GM10847 (cell line): ENCODE results near the gene OR4K2.

Experiments
- POLR2A ChIP-seq: IDR thresholded peaks from 2 replicates; pipeline ENCODE4 v1.6.1; 2011; ENCODE audit not compliant: insufficient read length; ENCODE audit errors: extremely low read depth

OR4K2 gene, protein sequence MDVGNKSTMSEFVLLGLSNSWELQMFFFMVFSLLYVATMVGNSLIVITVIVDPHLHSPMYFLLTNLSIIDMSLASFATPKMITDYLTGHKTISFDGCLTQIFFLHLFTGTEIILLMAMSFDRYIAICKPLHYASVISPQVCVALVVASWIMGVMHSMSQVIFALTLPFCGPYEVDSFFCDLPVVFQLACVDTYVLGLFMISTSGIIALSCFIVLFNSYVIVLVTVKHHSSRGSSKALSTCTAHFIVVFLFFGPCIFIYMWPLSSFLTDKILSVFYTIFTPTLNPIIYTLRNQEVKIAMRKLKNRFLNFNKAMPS

DNA sequence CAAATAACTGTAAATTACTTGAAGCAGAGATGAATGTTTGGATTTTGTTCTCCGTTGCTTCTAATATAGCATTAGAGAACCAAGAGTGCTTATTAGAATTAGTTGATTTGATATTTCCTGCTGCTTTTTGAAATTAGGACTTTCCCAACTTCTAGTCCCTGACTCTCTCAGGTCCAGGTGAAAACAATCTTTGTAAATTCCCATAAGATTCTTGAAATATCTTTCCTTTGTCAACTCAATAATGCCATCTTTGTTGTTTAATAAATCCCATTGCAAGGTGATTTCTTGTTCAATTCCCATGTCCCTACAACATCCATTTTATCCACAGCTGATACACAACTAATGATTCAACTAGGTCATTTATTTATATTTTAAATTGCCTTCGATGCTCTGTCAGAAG is at the start of gene OR4K2:
Gene OR4K2 (plus strand): TSS at position 301 of the 400 bp plus-strand sequence. CDS start 1,126 bp downstream, outside the sequence.
- no peak for TF ChIP-seq POLR2A

DNA sequence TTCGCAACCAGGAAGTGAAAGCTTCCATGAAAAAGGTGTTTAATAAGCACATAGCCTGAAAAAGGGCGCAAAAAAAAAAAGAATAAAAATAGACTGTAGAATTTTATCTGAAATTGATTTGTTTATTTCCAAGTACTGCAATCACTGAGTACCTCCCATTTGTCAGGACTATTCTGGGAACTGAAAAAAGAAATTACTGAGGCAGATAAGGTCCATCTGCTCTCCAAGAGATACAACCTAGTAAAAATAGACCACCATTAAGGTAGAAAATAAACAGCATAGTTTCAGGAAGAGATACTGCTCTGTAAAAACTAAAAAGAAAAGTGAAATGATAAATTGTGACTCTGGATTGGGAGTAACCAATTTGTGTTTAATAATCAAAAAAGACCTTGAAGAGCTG is 46.6 kb upstream of the OR4K2 start:
- no peak for TF ChIP-seq POLR2A

DNA sequence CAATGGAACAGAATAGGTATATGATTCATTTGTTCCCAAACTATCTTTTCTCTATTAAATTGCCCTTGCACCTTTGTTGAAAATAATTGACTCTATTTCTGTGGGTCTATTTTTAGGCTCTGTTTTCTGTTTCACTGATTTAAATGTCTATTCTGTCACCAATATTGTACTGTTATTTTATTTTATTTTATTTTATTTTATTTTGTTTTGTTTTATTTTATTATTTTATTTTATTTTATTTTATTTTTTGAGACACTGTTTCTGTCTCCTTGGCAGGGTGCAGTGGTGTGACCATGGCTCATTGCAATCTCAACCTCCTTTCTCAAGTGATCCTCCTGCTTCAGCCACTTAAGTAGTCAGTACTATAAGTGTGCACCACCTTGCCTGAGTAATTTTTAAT is 36.5 kb upstream of the OR4K2 start:
- TF ChIP-seq POLR2A = no peak

DNA sequence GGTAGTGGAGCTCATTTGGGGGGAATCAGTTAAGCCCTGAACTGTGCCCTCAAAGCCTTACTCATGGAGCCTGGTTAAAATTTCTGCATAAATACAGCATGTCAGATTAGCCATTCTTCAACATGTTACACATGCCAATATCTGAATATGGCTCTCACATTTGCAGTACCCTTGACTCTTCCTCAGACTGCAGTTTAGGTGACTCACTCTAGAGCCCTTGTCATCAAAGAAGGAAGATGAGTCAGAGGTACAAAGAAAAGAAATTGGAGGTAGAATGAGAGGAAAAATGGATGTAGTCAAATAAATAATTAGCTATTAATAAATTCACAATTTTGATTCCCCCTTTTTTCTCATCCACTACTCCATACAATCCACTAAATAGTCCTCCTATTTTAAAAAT is 23.6 kb upstream of the OR4K2 start:
- no peak for TF ChIP-seq POLR2A

DNA sequence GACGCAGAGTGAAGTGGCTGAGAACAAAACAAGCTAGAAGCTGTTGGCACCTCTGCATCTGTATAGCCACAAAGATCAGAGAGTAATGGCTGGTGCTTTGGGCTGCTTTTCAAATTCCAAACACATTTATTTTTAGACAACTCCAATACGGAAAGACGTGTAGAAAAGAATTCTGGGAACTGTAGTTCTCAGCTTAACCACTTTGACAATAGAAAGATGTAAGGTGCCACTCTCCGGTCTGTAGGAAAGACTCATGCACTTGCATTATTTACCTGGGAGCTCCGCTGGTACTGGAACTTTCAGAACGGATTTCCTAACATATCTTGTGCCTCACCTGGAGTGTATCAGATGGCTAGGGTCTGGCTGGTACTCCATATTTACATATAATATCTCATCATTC is 1.8 kb upstream of the OR4K2 start:
- no peak for TF ChIP-seq POLR2A

DNA sequence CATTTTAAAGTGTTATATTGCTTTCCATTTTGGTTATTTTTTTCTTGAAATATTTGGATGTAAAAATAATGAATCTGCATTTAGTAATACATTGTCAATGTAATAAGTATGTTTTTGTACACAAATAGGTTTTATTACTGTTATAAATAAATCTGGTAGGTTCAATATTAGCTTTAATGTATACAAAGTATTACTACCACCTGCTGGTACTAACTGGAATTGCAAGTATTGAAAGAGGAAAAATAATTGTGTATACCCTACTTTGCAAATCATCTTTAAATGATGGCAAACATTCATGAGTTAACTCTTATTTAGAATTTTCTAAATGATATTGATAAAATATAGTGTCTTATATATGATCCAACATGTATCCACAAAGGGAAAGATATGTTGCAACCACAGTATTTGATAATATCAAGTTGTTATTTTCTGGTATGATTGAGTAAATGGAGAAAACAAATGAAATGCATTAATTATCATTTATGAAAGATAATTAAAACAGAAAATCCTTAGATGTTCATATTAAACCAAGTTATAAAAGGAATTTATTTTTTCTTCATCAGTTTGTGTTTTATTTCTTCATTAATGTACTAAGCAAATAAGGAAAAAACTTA is 3.2 kb downstream of the OR4K2 start:
- no peak for TF ChIP-seq POLR2A

DNA sequence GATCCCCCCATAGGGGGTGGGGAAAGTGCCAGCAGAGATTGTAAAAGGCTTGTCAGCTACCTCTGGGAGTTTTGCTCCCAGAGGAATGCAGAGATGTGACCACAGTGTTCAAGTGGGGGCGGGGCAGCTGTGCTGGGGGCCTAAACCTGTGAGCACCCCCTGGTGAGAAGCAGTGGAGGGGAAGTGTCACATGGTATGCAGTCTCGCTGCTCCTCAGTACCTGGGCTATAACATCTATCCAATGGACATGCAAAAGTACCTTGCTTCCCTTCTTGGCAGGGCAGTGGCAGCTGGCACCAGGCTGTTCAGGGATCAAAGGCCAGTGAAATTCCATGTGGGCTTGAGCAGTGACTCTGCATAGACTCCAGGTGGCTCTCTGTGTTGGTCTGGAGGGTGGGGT is 20.3 kb downstream of the OR4K2 start:
- TF ChIP-seq POLR2A = no peak

DNA sequence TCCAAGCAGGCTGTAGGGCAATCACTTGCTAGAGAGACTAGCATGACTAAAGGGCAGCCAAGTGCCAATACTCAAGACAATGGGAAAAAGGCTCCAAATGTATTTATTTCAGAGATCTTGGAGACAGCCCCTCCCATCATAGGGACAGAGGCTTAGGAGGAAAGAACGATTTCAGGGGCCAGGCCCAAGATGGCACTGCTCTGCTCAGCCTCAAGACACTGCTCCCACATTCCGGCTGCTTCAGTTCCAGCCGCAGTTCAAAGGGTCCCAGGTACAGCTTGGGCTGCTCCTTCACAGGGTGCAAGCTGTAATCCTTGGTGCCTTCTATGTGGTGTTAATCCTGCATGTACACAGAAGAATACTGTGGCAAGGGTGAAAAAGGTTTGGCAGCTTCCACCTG is 26.1 kb downstream of the OR4K2 start:
- no peak for TF ChIP-seq POLR2A

DNA sequence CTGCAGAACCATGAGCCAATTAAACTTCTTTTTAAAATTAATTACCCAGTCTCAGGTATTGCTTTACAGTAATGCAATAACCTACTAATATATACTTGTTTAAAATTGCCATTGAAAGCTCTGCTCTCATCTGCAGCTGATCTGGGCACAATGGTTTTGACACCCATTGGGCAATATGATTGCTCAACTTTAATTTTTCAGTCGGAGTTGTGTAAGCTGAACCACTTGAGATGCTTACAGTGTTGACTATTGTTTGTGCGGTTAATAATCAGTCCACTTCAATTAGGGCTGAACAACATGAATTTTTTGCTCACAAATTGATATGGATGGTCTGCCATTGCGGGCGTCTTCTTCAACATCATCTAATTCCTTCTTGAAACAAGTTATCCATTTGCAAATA is 27.5 kb downstream of the OR4K2 start:
- TF ChIP-seq POLR2A = no peak

DNA sequence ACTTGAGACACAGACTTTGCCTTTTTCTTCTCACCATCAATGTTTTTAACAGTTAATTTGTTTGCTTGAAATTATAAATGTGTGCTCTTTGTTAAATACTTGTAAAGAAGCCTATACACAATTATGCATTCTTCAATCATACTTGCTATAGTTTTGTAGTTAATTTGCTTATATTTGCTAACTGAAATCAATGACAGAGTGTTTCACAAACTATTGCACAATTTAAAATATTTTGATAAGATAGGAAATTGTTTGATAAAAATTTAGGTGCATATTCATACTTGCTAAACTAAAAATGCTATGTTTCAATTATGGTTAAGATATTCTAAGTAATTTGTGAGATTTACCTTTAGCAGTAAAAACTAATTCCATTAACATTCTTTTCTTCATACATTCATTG is 31.7 kb downstream of the OR4K2 start:
- TF ChIP-seq POLR2A = no peak

DNA sequence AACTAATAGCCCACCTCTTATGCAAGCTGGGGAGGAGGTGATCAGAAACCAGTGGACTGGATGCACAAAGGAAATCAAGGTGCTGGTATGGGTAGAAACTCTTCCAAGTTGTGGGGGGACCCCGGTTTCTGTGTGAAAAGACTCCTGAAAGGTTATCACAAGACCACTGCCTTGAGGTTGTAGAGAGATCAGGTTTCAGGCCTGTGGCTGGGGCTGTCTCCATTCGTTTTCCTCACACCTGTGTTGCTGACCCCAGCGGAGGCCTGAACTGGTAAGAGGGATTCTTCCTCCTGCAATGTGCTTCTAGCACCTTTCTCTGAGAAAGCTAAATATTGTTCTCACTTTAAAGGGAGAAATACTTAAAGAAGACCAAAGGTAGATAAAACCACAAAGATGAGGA is 36.2 kb downstream of the OR4K2 start:
- TF ChIP-seq POLR2A = no peak

DNA sequence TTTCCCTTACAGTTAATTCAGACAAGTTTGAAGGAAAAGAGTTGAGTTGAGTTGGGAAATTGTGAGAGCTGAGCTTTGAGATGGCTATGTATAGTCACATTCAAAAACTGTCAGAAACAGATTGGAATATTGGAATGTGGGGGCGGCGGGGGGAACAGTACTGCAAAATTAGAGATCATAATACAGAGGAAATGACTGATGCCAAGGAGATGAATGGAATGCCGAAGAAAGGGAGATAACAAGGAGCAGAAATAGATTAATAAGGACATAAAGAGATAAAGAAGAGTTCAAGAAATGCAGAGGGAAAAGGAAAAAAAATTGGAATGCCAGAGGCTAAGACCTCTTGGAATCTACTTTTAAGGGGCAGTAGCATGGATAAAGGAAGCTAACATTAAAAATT is 42.3 kb downstream of the OR4K2 start:
- TF ChIP-seq POLR2A = no peak

DNA sequence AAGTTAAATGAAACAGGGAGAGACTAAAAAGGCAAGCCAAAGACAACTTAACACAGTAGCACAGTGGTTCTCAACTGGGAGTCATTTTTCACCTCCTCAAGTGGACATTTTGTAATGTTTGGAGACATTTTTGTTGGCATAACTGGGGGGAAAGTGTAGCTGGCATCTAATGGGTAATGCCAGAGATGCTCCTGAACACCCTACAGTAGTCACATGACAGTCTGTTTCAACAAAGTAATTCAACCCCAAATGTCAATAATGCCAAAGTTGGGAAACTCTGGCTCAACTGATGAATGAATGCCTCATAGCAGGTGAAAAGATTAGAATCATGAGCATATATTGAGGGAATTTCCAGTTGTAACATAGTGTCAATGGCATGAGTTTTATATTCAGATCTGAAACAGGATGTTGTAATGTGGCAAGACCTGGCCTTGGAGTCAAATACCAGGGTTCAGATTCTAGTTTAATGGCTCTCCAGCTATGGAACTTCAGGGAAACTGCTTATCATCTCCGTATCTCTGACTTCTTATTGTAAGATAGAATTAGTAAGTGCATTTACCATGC is 43.1 kb downstream of the OR4K2 start:
- TF ChIP-seq POLR2A = no peak

DNA sequence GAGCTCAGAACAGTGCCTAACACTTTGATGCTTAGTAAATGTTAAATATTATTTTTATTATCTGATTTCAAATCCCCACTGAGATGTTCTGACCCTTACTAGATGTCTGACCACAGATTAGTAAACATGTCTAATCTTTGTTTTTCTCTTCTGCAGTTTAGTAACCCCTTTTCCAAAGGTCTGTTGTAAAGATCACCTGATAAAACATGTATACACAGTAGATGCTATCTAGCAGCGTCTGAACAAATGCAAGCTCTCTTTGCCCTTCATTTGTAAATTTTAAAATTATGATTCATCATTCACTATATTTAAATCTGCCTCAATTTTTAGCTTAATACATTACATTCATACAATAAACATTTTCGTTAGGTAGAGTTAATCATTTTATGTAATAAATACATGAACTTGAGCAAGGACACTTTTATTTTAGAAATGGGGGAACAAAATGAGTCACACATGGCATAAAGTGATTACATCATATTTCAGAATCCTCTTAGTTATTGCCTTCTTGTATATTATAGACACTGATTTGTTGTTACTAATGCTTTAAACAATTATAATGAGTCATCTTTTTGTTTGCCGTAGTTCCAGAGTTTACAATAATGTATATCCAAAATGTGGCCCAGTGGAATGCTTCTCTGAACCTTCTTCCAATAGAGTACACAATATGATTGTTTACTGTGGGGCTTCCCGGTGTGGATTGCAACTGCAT is 43.8 kb downstream of the OR4K2 start:
- TF ChIP-seq POLR2A = no peak

DNA sequence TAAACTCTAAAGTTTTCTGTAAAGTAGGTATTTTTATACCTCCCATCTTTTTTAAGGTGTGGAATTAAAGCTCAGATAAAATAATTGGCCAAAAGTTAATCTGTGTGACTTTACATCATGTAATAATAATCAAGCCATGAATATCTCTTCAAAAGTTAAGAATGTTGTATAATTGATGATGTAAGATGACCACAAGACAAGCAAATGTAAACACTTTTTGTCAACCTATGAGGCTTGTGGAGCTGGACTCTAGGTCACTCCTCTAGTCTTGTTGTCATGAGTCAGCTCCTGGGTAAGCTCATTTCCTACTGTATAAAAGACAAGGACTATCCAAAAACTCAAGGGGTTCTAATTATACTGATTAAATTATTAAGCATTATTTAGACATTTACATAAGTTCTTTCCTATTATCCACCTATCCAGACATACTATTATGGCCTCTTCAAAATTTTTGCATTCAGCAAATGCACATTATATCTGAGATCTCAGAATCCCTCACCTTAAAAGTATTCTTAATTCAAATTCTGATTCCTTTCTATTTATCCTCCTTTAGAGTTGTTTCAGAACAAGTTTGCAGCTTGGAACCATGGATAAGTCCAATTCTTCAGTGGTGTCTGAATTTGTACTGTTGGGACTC is 45.2 kb downstream of the OR4K2 start, which contains the start of gene OR4K5:
Gene OR4K5 (plus strand): TSS at position 587 of the 637 bp plus-strand sequence. CDS start 0 bp downstream, at position 587.
- TF ChIP-seq POLR2A = no peak
